Coronary artery (tissue), 2 donors: ENCODE results near the gene NUP188.
A peak's percentile ranks its signal among the peaks of the same experiment; 100 is the strongest.

Experiments used
- DNase-seq: peaks from one replicate; pipeline ENCODE4 v3.0.0-alpha.2; 2017; ENCODE audit warnings: low spot score
- H3K27ac ChIP-seq, 2 donors: fragments of 200-600 bp; sonication (generic); one replicate each; pipeline ENCODE4 v1.5.1; 2016 to 2019
- H3K4me3 ChIP-seq: fragments of 200-600 bp; sonication (generic); 2 replicates; pipeline ENCODE4 v1.5.1; 2016; ENCODE audit warnings: mild to moderate bottlenecking, moderate library complexity
- CTCF ChIP-seq: fragments of 200-600 bp; sonication (generic); IDR thresholded peaks from one replicate; pipeline ENCODE4 v1.5.1; 2019; ENCODE audit warnings: antibody characterized with exemption

NUP188 gene

GRCh38 chr9:129007766-129008468 is 60.4 kb downstream of the NUP188 start:
- Histone ChIP-seq H3K4me3 (no peak overlapping the region), H3K27ac (peak overlapping the region; percentile 33 to 55)
- no peak for TF ChIP-seq CTCF
- no peak for DNase-seq

GRCh38 chr9:129008469-129008965 is 61.0 kb downstream of the NUP188 start:
- DNase-seq, result no peak
- Histone ChIP-seq H3K4me3 (no peak overlapping the region), H3K27ac (peak overlapping the region in 1 of 2 donors; percentile 55)
- no peak for TF ChIP-seq CTCF

GRCh38 chr9:129008986-129009583 is 61.6 kb downstream of the NUP188 start:
- no peak for DNase-seq
- Histone ChIP-seq H3K4me3 (no peak overlapping the region), H3K27ac (peak overlapping the region in 1 of 2 donors; percentile 55)
- no peak for TF ChIP-seq CTCF

GRCh38 chr9:129009584-129010141 is 62.2 kb downstream of the NUP188 start:
- Histone ChIP-seq H3K4me3 (no peak overlapping the region), H3K27ac (no peak overlapping the region)
- no peak for TF ChIP-seq CTCF
- no peak for DNase-seq

- no peak overlapping the region for H3K4me3 ChIP-seq
- no peak overlapping the region for H3K27ac ChIP-seq
- no peak for TF ChIP-seq CTCF
- no peak for DNase-seq
Measured at GRCh38 chr9:129010267-129010975, 62.9 kb downstream of the NUP188 start.

GRCh38 chr9:129011170-129011569 is 63.7 kb downstream of the NUP188 start:
- H3K27ac ChIP-seq, result no peak overlapping the region
- TF ChIP-seq CTCF, result no peak
- DNase-seq, result no peak

More at GRCh38 chr9:129011170-129011569, 63.7 kb downstream of the NUP188 start:
- no peak overlapping the region for H3K4me3 ChIP-seq
